Activated naive CD4-positive, alpha-beta T cell treated with anti-CD3 and anti-CD28 coated beads, Interleukin-2, amount 10 ng/mL, durations not matched to agents 7 days and 5 days (primary cell): ENCODE measurements around the gene DNAJC22.

Source experiments
- CTCF ChIA-PET: fragments of 350-600 bp; sonication (Branson Sonifier 250); formaldehyde crosslinking; loops from one replicate; lab custom pipeline; 2021; ENCODE audit warnings: antibody characterized with exemption; lab: Charles Lee
- DNase-seq: peaks from one replicate; pipeline ENCODE4 v3.0.0-alpha.2; 2020
- H3K27ac Mint-ChIP-seq: one replicate; pipeline ENCODE4 v1.8.0; 2021; ENCODE audit warnings: mild to moderate bottlenecking, moderate library complexity, mixed read lengths
- H3K27me3 Mint-ChIP-seq: one replicate; pipeline ENCODE4 v1.8.0; 2021; ENCODE audit warnings: mild to moderate bottlenecking, mixed read lengths
- H3K36me3 Mint-ChIP-seq: one replicate; pipeline ENCODE4 v1.8.0; 2021; ENCODE audit warnings: mixed read lengths
- H3K4me1 Mint-ChIP-seq: one replicate; pipeline ENCODE4 v1.8.0; 2021; ENCODE audit warnings: mixed read lengths
- H3K4me3 Mint-ChIP-seq: one replicate; pipeline ENCODE4 v1.8.0; 2021; ENCODE audit warnings: mild to moderate bottlenecking, moderate library complexity, mixed read lengths
- H3K9me3 Mint-ChIP-seq: one replicate; pipeline ENCODE4 v1.8.0; 2021; ENCODE audit warnings: mixed read lengths

Gene DNAJC22

DNA sequence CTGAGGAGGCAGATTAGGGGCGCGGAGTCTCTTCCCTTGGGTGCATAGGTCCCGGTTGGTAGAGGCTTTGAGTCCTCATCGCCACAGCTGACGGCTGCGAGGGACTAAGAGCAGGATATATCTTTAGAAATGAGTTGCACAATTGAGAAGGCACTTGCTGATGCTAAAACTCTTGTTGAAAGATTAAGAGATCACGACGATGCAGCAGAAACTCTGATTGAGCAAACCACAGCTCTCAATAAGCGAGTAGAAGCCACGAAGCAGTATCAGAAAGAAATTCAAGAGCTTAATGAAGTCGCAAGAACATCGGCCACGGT lies 42.7 kb downstream of the DNAJC22 start:
- no peaks in the 10 kb centered on the region for H3K9me3 Mint-ChIP-seq
- H3K36me3 Mint-ChIP-seq, result peaks cover 7% of the 10 kb centered on the region
- CTCF ChIA-PET, result interaction anchor here (0.6 to 2.3 kb wide), 6 partner anchors 12 to 125 kb away, joined by 3 to 6 read pairs (median 3); partner anchors contain the start of gene SPATS2
- no peaks in the 10 kb centered on the region for H3K27me3 Mint-ChIP-seq
- H3K27ac Mint-ChIP-seq, result no peak overlapping the region
- H3K4me1 Mint-ChIP-seq, result peaks cover 9% of the 10 kb centered on the region
- H3K4me3 Mint-ChIP-seq, result no peak overlapping the region
- DNase-seq, result no peak

GRCh38 chr12:49397000-49397399 lies 50.3 kb downstream of the DNAJC22 start:
- CTCF ChIA-PET, result no interaction called here
- no peak overlapping the region for H3K27ac Mint-ChIP-seq
- H3K36me3 Mint-ChIP-seq, result no peaks in the 10 kb centered on the region
- no peaks in the 10 kb centered on the region for H3K4me1 Mint-ChIP-seq
- no peak overlapping the region for H3K4me3 Mint-ChIP-seq
- DNase-seq, result no peak
- no peaks in the 10 kb centered on the region for H3K9me3 Mint-ChIP-seq
- H3K27me3 Mint-ChIP-seq, result peaks cover 4% of the 10 kb centered on the region

DNA sequence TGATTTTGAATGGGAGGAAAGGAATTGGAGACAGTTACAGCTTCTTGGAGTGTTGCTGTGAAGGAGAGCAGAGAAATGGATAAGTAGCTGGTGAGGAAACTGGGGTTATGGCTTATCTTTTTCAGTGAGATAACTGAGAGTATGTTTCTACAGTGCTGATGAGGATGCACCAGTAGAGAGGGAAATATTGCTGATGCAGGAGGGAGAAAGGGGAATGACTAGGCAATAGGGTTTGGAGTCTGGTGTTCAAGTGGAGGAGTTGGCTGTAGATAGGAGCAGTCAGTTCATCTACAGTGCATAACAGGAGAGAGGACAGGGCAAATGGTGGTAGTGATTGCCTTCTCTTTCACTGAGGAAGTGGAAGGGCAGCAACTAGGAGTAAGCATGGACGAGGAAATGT lies 53.6 kb downstream of the DNAJC22 start:
- Mint-ChIP-seq H3K9me3 (no peaks in the 10 kb centered on the region), H3K4me1 (peaks cover 16% of the 10 kb centered on the region), H3K4me3 (no peak overlapping the region), H3K27me3 (peaks cover 4% of the 10 kb centered on the region), H3K36me3 (no peaks in the 10 kb centered on the region), H3K27ac (no peak overlapping the region)
- CTCF ChIA-PET, result no interaction called here
- no peak for DNase-seq
